ENCODE data around the gene CES3. TPM values are rescaled to one million over a fixed set of nuclear protein-coding genes. Genes with fewer than 3 reads are reported as not detected.

CES3 gene
- total and polyA plus RNA-seq, 2 donors (not counting 3 experiments of a cell fraction or from before 2014, with no cell fraction given): 0.10 TPM; not detected in 1

GRCh38 chr16:66923247-66923731 is 37.8 kb upstream of the CES3 start:
- Histone ChIP-seq H3K79me2 (ENCODE audit: control insufficient read depth, insufficient read depth, low read length) (no peaks in the 10 kb centered on the region), H3K27ac (ENCODE audit: insufficient read depth, low read depth, low read length) (no peak overlapping the region), H2AFZ (ENCODE audit: low read depth, low read length) (no peak overlapping the region), H3K4me2 (ENCODE audit: insufficient read depth, low read length) (no peak overlapping the region), H3K27me3 (ENCODE audit: control insufficient read depth in 2 of 2, insufficient read depth in 2 of 2, low read length in 2 of 2) (peaks cover 35 to 41% of the 10 kb centered on the region in 2 experiments), H3K4me3 (replicated peaks in 1 of 3; ENCODE audit: insufficient read depth in 1 of 3, low read depth in 1 of 3, low read length in 3 of 3) (no peak overlapping the region), H3K9ac (replicated peaks; ENCODE audit: extremely low read depth, insufficient read depth, low read length) (no peak overlapping the region), H3K4me1 (ENCODE audit: control insufficient read depth, extremely low read depth, insufficient read depth, low read length) (peaks cover 3% of the 10 kb centered on the region), H4K20me1 (replicated peaks; ENCODE audit: control insufficient read depth, extremely low read depth, insufficient read depth, low read length) (no peaks in the 10 kb centered on the region), H3K9me1 (replicated peaks; ENCODE audit: control insufficient read depth, extremely low read depth, insufficient read depth, low read length) (no peaks in the 10 kb centered on the region), H3K36me3 (ENCODE audit: control insufficient read depth in 2 of 2, extremely low read depth in 1 of 2, insufficient read depth in 2 of 2, low read length in 2 of 2) (no peaks in the 10 kb centered on the region), H3K9me3 (replicated peaks; ENCODE audit: control insufficient read depth, insufficient read depth, low read length) (no peaks in the 10 kb centered on the region)
- dilution Hi-C loops (cut with MboI; ENCODE audit: extremely low pct_ligation_motif_present, low sequenced_read_pairs): no loop called here
- CTCF ChIA-PET: interaction anchor here (0.9 to 1.1 kb wide), 2 partner anchors 13 to 28 kb away, joined by 5 to 6 read pairs; no protein-coding TSS in a partner anchor
- intact Hi-C loops (cut with micrococcal nuclease): no loop called here
- FAIRE-seq (no peak), DNase-seq (ENCODE audit: low read depth, low spot score) (no peak)
- TF ChIP-seq, protein P1, sequence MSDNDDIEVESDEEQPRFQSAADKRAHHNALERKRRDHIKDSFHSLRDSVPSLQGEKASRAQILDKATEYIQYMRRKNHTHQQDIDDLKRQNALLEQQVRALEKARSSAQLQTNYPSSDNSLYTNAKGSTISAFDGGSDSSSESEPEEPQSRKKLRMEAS (IDR thresholded peaks at IDR 0.05; ENCODE audit: insufficient read depth, insufficient read length): no peak
- TF ChIP-seq GATA2 (IDR thresholded peaks at IDR 0.05; ENCODE audit: insufficient read depth, insufficient read length, low read depth, low read length) (no peak), POLR2AphosphoS5 (IDR thresholded peaks at IDR 0.05; ENCODE audit: insufficient read depth, low read depth, low read length) (no peak), JUN (IDR thresholded peaks at IDR 0.05; ENCODE audit: borderline replicate concordance, insufficient read depth, insufficient read length, low read depth) (no peak), CTCF (IDR thresholded peaks at IDR 0.05; ENCODE audit: extremely low read depth in 1 of 2, insufficient read depth in 1 of 2, low read depth in 1 of 2, low read length in 2 of 2) (no peak), MYC (IDR thresholded peaks at IDR 0.05; ENCODE audit: low read depth, low read length) (no peak), FOS (IDR thresholded peaks at IDR 0.05; ENCODE audit: borderline replicate concordance, insufficient read depth, low read length) (no peak), POLR2A (IDR thresholded peaks at IDR 0.05; ENCODE audit: low read depth, low read length) (no peak), EZH2 (IDR thresholded peaks at IDR 0.05; ENCODE audit: borderline replicate concordance, low read depth, low read length, severe bottlenecking) (no peak)
- BruUV-seq (replicated peaks): no TSS peak
- POLR2A ChIA-PET: no interaction called here

Measured in endothelial cell of umbilical vein (primary cell).